ENCODE data around the gene SLC38A6.
A peak's percentile ranks its signal among the peaks of the same experiment; 100 is the strongest.

SLC38A6 gene

GRCh38 chr14:60980811-60981632, at the start of gene SLC38A6, which contains the start of gene TRMT5:
Gene SLC38A6 (plus strand): TSS chr14:60981245. CDS start chr14:60981278, 33 bp downstream.
Gene TRMT5 (minus strand): TSS chr14:60981079. CDS start chr14:60980973, 106 bp downstream.
- DNase-seq (ENCODE audit: low read depth), result peak; percentile 79

- DNase-seq (ENCODE audit: low read depth), result no peak
Measured at GRCh38 chr14:60933920-60934655, 47.0 kb upstream of the SLC38A6 start.

GRCh38 chr14:60935319-60935718, 45.7 kb upstream of the SLC38A6 start:
- DNase-seq (ENCODE audit: low read depth), result no peak

GRCh38 chr14:60943637-60944032, 37.4 kb upstream of the SLC38A6 start:
- DNase-seq (ENCODE audit: low read depth), result no peak

- DNase-seq (ENCODE audit: low read depth), result no peak
Measured at GRCh38 chr14:60944204-60944603, 36.8 kb upstream of the SLC38A6 start.

- DNase-seq (ENCODE audit: low read depth), result no peak
Measured at GRCh38 chr14:60945984-60946383, 35.1 kb upstream of the SLC38A6 start.

GRCh38 chr14:60946773-60947172, 34.3 kb upstream of the SLC38A6 start:
- no peak for DNase-seq (ENCODE audit: low read depth)

GRCh38 chr14:60951776-60952435, 29.1 kb upstream of the SLC38A6 start:
- no peak for DNase-seq (ENCODE audit: low read depth)

GRCh38 chr14:60956202-60956601, 24.8 kb upstream of the SLC38A6 start:
- DNase-seq (ENCODE audit: low read depth), result no peak

- no peak for DNase-seq (ENCODE audit: low read depth)
Measured at GRCh38 chr14:60956632-60957031, 24.4 kb upstream of the SLC38A6 start.

- no peak for DNase-seq (ENCODE audit: low read depth)
Measured at GRCh38 chr14:60958146-60958545, 22.9 kb upstream of the SLC38A6 start.

- no peak for DNase-seq (ENCODE audit: low read depth)
Measured at GRCh38 chr14:60963761-60964160, 17.3 kb upstream of the SLC38A6 start.

- DNase-seq (ENCODE audit: low read depth), result no peak
Measured at GRCh38 chr14:60964904-60965303, 16.1 kb upstream of the SLC38A6 start.

GRCh38 chr14:60965402-60965801, 15.6 kb upstream of the SLC38A6 start:
- no peak for DNase-seq (ENCODE audit: low read depth)

- DNase-seq (ENCODE audit: low read depth), result no peak
Measured at GRCh38 chr14:60968099-60968498, 12.9 kb upstream of the SLC38A6 start.

GRCh38 chr14:60968671-60969070, 12.4 kb upstream of the SLC38A6 start:
- no peak for DNase-seq (ENCODE audit: low read depth)

GRCh38 chr14:60970146-60970545, 10.9 kb upstream of the SLC38A6 start:
- no peak for DNase-seq (ENCODE audit: low read depth)

GRCh38 chr14:60971271-60971670, 9.8 kb upstream of the SLC38A6 start:
- DNase-seq (ENCODE audit: low read depth), result no peak

GRCh38 chr14:60972295-60972694, 8.8 kb upstream of the SLC38A6 start:
- no peak for DNase-seq (ENCODE audit: low read depth)

- no peak for DNase-seq (ENCODE audit: low read depth)
Measured at GRCh38 chr14:60973070-60973469, 8.0 kb upstream of the SLC38A6 start.

GRCh38 chr14:60974090-60974651, 6.9 kb upstream of the SLC38A6 start:
- DNase-seq (ENCODE audit: low read depth), result no peak

- DNase-seq (ENCODE audit: low read depth), result no peak
Measured at GRCh38 chr14:60975551-60975950, 5.5 kb upstream of the SLC38A6 start.
